ENCODE results near the gene CNPY2. TPM values are rescaled to one million over a fixed set of nuclear protein-coding genes. Genes with fewer than 3 reads are reported as not detected.
"Not testable (repeated sequence)": the region's sequence is repeated elsewhere in the genome, so short reads cannot be mapped to it uniquely, and the experiment has no call there.

CNPY2 gene
- total RNA-seq, 2 donors from 2014 or later: 183 to 198 TPM

DNA sequence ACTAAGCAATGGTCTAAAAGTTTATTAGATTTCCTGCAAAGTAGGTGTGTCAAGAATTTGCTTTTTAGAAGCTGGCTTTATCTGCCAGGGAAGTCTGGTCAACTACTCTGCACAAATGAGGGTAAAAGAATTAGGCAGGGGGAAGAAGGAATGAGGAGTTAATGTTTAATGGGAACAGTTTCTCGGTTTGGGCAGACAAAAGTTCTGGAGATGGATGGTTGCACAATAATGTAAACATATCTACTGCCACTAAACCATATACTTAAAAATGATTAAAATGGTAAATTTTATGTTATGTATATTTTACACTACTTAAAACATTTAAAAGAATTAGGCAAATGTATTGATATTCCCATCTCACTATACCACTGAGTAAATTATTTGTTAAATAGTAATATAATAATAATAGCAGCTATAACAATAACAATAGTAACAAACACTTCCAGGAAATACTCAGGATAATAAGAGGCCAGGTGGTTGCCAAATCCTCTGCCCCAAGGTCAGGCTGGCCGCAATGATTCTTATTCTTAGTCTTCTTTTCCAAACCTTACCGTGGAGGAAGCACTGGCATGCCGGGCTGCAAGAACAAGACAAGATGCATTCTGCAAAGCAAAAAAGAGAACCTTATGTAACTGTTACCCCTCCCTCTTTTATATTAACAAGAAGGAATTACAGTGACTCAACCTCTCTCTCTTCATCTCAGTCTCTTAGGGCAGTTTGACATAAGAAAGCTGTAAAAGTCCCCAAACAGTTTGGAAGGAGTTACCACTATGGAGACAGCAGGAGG, 29.6 kb downstream of the CNPY2 start:
- WGBS, 2 experiments (ENCODE audit: insufficient coverage in 1 of 2, insufficient read length in 1 of 2): 99 to 100% methylated on average over 2 to 3 of the region's 4 CpGs

DNA sequence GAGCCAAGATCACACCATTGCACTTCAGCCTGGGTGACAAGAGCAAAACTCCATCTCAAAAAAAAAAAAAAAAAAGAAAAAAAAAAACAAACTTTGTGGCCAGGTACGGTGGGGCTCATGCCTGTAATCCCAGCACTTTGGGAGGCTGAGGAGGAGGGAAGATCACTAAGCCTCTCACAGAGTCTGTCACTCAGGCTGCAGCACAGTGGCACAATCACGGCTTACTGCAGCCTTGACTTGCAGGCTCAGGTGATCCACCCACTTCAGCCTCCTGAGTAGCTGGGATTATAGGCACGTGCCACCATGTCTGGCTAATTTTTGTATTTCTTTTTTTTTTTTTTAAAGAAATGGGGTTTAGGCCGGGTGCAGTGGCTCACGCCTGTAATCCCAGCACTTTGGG, 31.5 kb downstream of the CNPY2 start:
- H3K27me3 Mint-ChIP-seq (ENCODE audit: insufficient read depth); H3K4me3 ChIP-seq (ENCODE audit: low read length); DNase-seq; H3K27me3 ChIP-seq (ENCODE audit: control insufficient read depth, insufficient read depth, low read length, poor library complexity, severe bottlenecking); H3K4me1 ChIP-seq (ENCODE audit: control insufficient read depth, insufficient read depth, low read length); H3K4me3 Mint-ChIP-seq; H3K27ac ChIP-seq (ENCODE audit: low read depth, low read length); H3K27ac Mint-ChIP-seq; H3K9ac ChIP-seq (ENCODE audit: extremely low read depth, low read length, poor library complexity, severe bottlenecking); H3K9me3 Mint-ChIP-seq; H3K4me1 Mint-ChIP-seq; H3K9me3 ChIP-seq (ENCODE audit: control insufficient read depth, low read length): not testable (repeated sequence)
- 94 to 100% methylated on average over 2 to 5 of the region's 5 CpGs for WGBS, 2 experiments (ENCODE audit: insufficient coverage in 1 of 2, insufficient read length in 1 of 2)
- H3K36me3 ChIP-seq (ENCODE audit: control insufficient read depth, insufficient read depth, low read length): peaks cover 69% of the 10 kb centered on the region
- peaks cover 49% of the 10 kb centered on the region for H3K36me3 Mint-ChIP-seq (ENCODE audit: low read depth)

More for the DNA sequence above, 29.6 kb downstream of the CNPY2 start:
- Mint-ChIP-seq H3K27me3 (ENCODE audit: insufficient read depth) (no peaks in the 10 kb centered on the region), H3K4me1 (peaks cover 1% of the 10 kb centered on the region), H3K27ac (no peak overlapping the region), H3K36me3 (ENCODE audit: low read depth) (peaks cover 54% of the 10 kb centered on the region), H3K4me3 (no peak overlapping the region), H3K9me3 (no peaks in the 10 kb centered on the region)
- Histone ChIP-seq H3K9me3 (ENCODE audit: control insufficient read depth, low read length) (no peaks in the 10 kb centered on the region), H3K4me3 (ENCODE audit: low read length) (no peak overlapping the region), H3K27me3 (ENCODE audit: control insufficient read depth, insufficient read depth, low read length, poor library complexity, severe bottlenecking) (no peaks in the 10 kb centered on the region), H3K36me3 (ENCODE audit: control insufficient read depth, insufficient read depth, low read length) (peaks cover 70% of the 10 kb centered on the region), H3K27ac (ENCODE audit: low read depth, low read length) (no peak overlapping the region), H3K4me1 (ENCODE audit: control insufficient read depth, insufficient read depth, low read length) (no peaks in the 10 kb centered on the region), H3K9ac (ENCODE audit: extremely low read depth, low read length, poor library complexity, severe bottlenecking) (no peak overlapping the region)
- TF ChIP-seq, protein P1, sequence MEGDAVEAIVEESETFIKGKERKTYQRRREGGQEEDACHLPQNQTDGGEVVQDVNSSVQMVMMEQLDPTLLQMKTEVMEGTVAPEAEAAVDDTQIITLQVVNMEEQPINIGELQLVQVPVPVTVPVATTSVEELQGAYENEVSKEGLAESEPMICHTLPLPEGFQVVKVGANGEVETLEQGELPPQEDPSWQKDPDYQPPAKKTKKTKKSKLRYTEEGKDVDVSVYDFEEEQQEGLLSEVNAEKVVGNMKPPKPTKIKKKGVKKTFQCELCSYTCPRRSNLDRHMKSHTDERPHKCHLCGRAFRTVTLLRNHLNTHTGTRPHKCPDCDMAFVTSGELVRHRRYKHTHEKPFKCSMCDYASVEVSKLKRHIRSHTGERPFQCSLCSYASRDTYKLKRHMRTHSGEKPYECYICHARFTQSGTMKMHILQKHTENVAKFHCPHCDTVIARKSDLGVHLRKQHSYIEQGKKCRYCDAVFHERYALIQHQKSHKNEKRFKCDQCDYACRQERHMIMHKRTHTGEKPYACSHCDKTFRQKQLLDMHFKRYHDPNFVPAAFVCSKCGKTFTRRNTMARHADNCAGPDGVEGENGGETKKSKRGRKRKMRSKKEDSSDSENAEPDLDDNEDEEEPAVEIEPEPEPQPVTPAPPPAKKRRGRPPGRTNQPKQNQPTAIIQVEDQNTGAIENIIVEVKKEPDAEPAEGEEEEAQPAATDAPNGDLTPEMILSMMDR (conservative IDR thresholded peaks at IDR 0.05): no peak
- DNase-seq: no peak

DNA sequence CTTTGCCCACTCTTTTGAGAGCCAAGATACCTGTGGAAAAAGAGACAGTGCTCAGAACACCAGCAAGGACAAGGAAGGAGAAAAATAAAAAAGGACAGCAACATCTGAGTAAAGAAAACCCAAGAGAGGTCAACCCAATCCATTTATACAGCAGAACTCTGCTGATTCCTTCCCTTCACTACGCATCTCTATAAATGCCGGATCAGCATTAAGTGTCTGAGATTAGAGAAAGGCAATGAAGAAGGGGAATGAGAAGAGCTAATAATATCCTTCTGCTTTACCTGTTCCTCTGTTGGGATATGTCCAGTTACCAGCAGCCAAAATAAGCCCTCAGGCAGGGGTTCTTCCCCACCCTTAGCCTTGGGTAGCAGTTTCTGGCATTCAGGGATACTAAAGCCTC, 33.2 kb downstream of the CNPY2 start:
- Mint-ChIP-seq H3K36me3 (ENCODE audit: low read depth) (peaks cover 54% of the 10 kb centered on the region), H3K27ac (no peak overlapping the region)
- H3K36me3 ChIP-seq (ENCODE audit: control insufficient read depth, insufficient read depth, low read length): peaks cover 66% of the 10 kb centered on the region

More for the DNA sequence above, 33.2 kb downstream of the CNPY2 start:
- Histone ChIP-seq H3K27ac (ENCODE audit: low read depth, low read length) (no peak overlapping the region), H3K9me3 (ENCODE audit: control insufficient read depth, low read length) (no peaks in the 10 kb centered on the region), H3K9ac (ENCODE audit: extremely low read depth, low read length, poor library complexity, severe bottlenecking) (no peak overlapping the region), H3K27me3 (ENCODE audit: control insufficient read depth, insufficient read depth, low read length, poor library complexity, severe bottlenecking) (no peaks in the 10 kb centered on the region), H3K4me3 (ENCODE audit: low read length) (no peak overlapping the region), H3K4me1 (ENCODE audit: control insufficient read depth, insufficient read depth, low read length) (no peaks in the 10 kb centered on the region)
- H3K27me3 Mint-ChIP-seq (ENCODE audit: insufficient read depth): no peaks in the 10 kb centered on the region
- no peak overlapping the region for H3K4me3 Mint-ChIP-seq
- DNase-seq: no peak
- no peaks in the 10 kb centered on the region for H3K9me3 Mint-ChIP-seq
- no peaks in the 10 kb centered on the region for H3K4me1 Mint-ChIP-seq
- WGBS, 2 experiments (ENCODE audit: insufficient coverage in 1 of 2, insufficient read length in 1 of 2): no CpG with 5 or more reads among the region's 2 CpGs
- TF ChIP-seq, protein P1 (conservative IDR thresholded peaks at IDR 0.05): no peak
